AG09319 (cell line): ENCODE results near the gene MPC1L.
A peak's percentile ranks its signal among the peaks of the same experiment; 100 is the strongest.

Experiments
- DNase-seq: peaks from one replicate; pipeline ENCODE4 v3.0.0-alpha.2; 2010; ENCODE audit warnings: low read depth; ENCODE audit errors: extremely low read depth
- CTCF ChIP-seq: IDR thresholded peaks from 2 replicates; pipeline ENCODE4 v1.5.1; 2011; ENCODE audit warnings: low read depth, mild to moderate bottlenecking, inconsistent platforms, low read length, moderate library complexity

MPC1L gene

GRCh38 chrX:40651620-40652223 is 28.5 kb downstream of the MPC1L start:
- DNase-seq = peak; percentile 34
- peak; percentile 66 for TF ChIP-seq CTCF

- DNase-seq = no peak
- no peak for TF ChIP-seq CTCF
Observed at GRCh38 chrX:40652664-40653063, 29.4 kb downstream of the MPC1L start.

- no peak for DNase-seq
- no peak for TF ChIP-seq CTCF
Observed at GRCh38 chrX:40653535-40653934, 30.3 kb downstream of the MPC1L start.

- no peak for TF ChIP-seq CTCF
- no peak for DNase-seq
Observed at GRCh38 chrX:40660381-40660780, 37.2 kb downstream of the MPC1L start.

- DNase-seq = no peak
- no peak for TF ChIP-seq CTCF
Observed at GRCh38 chrX:40661489-40661888, 38.3 kb downstream of the MPC1L start.

- TF ChIP-seq CTCF = no peak
- no peak for DNase-seq
Observed at GRCh38 chrX:40663078-40663740, 40.0 kb downstream of the MPC1L start.

- DNase-seq = no peak
- TF ChIP-seq CTCF = peak; percentile 49
Observed at GRCh38 chrX:40663880-40664630, 40.8 kb downstream of the MPC1L start.
